Measurements from ENCODE around the gene PGS1. TPM values are rescaled to one million over a fixed set of nuclear protein-coding genes. Genes with fewer than 3 reads are reported as not detected.

Gene PGS1
- total and polyA plus RNA-seq, 2 of the 8 experiments (the other 6 are each of a cell fraction or from before 2014, with no cell fraction given) = 46.7 to 60.0 TPM

GRCh38 chr17:78343187-78343542 is 35.3 kb upstream of the PGS1 start:
- no peak for DNase-seq (ENCODE audit: low read depth in 1 of 2, low spot score in 2 of 2)
- CTCF ChIA-PET (ENCODE audit: partially characterized antibody) = interaction anchor here (0.5 to 2.3 kb wide), 11 partner anchors 15 to 387 kb away, joined by 3 to 10 read pairs (median 4); no protein-coding TSS in a partner anchor
- peak overlapping the region; percentile 46; the same call in 1 of the 2 replicates for H2BK15ac ChIP-seq (ENCODE audit: low read length)
- no peak for TF ChIP-seq CTBP2 (IDR thresholded peaks at IDR 0.05; ENCODE audit: borderline replicate concordance, insufficient read depth, insufficient read length, low read length)
- TF ChIP-seq CBX5 (IDR thresholded peaks at IDR 0.05; ENCODE audit: low read depth, low read length) = no peak
- TF ChIP-seq SP4 (IDR thresholded peaks at IDR 0.05; ENCODE audit: low read length) = no peak

More at GRCh38 chr17:78343187-78343542, 35.3 kb upstream of the PGS1 start:
- Histone ChIP-seq H4K8ac (ENCODE audit: extremely low read depth, insufficient read depth, low read length) (no peak overlapping the region), H4K91ac (replicated peaks; ENCODE audit: insufficient read length, low read length) (peak overlapping the region; percentile 82), H3K36me3 (ENCODE audit: control insufficient read depth in 2 of 4, insufficient read depth in 4 of 4, low read length in 3 of 4) (no peaks in the 10 kb centered on the region), H2AK5ac (ENCODE audit: low read depth, low read length) (no peak overlapping the region), H2BK120ac (replicated peaks; ENCODE audit: low read depth, low read length) (no peak overlapping the region), H3K23me2 (ENCODE audit: low read depth, low read length) (peaks cover 2% of the 10 kb centered on the region; the same call in 1 of the 2 replicates), H2BK20ac (ENCODE audit: low read length) (peak overlapping the region; percentile 86; the same call in 1 of the 2 replicates), H3K4me1 (replicated peaks in 1 of 4; ENCODE audit: control insufficient read depth in 3 of 4, insufficient read depth in 4 of 4, low read length in 3 of 4) (peaks cover 0 to 17% (median 14%) of the 10 kb centered on the region in 4 experiments; a peak in 5 of 7 replicates), H2AFZ (ENCODE audit: low read length) (no peak overlapping the region), H3K79me2 (ENCODE audit: control insufficient read depth in 1 of 2, insufficient read depth in 2 of 2, low read length in 2 of 2) (no peaks in the 10 kb centered on the region), H3K79me1 (ENCODE audit: low read depth, low read length) (no peaks in the 10 kb centered on the region), H3K9ac (replicated peaks in 1 of 4; ENCODE audit: extremely low read depth in 1 of 4, low read depth in 3 of 4, low read length in 3 of 4) (no peak overlapping the region), H3K27me3 (replicated peaks in 1 of 4; ENCODE audit: control insufficient read depth in 3 of 4, extremely low read depth in 1 of 4, insufficient read depth in 3 of 4, low read length in 3 of 4) (peaks cover 0 to 23% (median 13%) of the 10 kb centered on the region in 4 experiments; a peak in 5 of 7 replicates), H3K27ac (ENCODE audit: low read depth, low read length) (no peak overlapping the region), H3K14ac (ENCODE audit: insufficient read length) (no peak overlapping the region), H4K20me1 (replicated peaks in 1 of 2; ENCODE audit: control insufficient read depth in 1 of 2, insufficient read depth in 2 of 2, low read length in 2 of 2) (no peaks in the 10 kb centered on the region), H4K5ac (ENCODE audit: insufficient read length, low read depth, low read length) (no peak overlapping the region), H3K4me2 (ENCODE audit: insufficient read depth in 1 of 2, low read depth in 2 of 2, low read length in 2 of 2) (peak overlapping the region in 1 of 2 experiments; percentile 74; a peak in 2 of 4 replicates), H3K4me3 (ENCODE audit: extremely low read depth in 1 of 4, insufficient read depth in 2 of 4, low read depth in 3 of 4, low read length in 4 of 4) (0 out of 8 replicates have a peak overlapping the region, but pooled peaks of 1 of the 4 experiments have one; percentile 61), H2BK5ac (ENCODE audit: low read depth, low read length) (peak overlapping the region; percentile 27; the same call in 1 of the 2 replicates), H2BK12ac (ENCODE audit: low read depth, low read length) (peak overlapping the region; percentile 81; the same call in 1 of the 2 replicates), H3K56ac (replicated peaks; ENCODE audit: insufficient read length, low read depth, low read length) (no peak overlapping the region), H3K9me3 (ENCODE audit: insufficient read depth in 2 of 2, low read depth in 1 of 2, low read length in 1 of 2) (no peaks in the 10 kb centered on the region), H3K18ac (ENCODE audit: extremely low read depth, low read length) (no peak overlapping the region), H3K4ac (replicated peaks; ENCODE audit: insufficient read length, low read depth, low read length) (no peak overlapping the region), H3K23ac (ENCODE audit: insufficient read length) (no peak overlapping the region)
- POLR2A ChIA-PET (ENCODE audit: partially characterized antibody) = interaction anchor here (1.1 to 5.2 kb wide), 4 partner anchors 14 to 31 kb away, joined by 4 to 29 read pairs (median 6); partner anchors contain the start of gene SOCS3
- WGBS, 2 experiments (ENCODE audit: extremely low coverage in 1 of 2, insufficient coverage in 1 of 2, insufficient read length in 1 of 2, insufficient replicate concordance in 2 of 2, low coverage in 1 of 2, low lambda C conversion rate in 2 of 2, missing lambda C conversion rate in 1 of 2) = 20% methylated on average over 5 of the region's 5 CpGs; no CpG with 5 or more reads in 1 of the 2 experiments
- FAIRE-seq = no peak
